CD4-positive, alpha-beta T cell treated with Interleukin-6 for 4 hours (primary cell): ENCODE measurements around the gene KRT76.

Source experiments
- DNase-seq: peaks from one replicate; pipeline ENCODE4 v3.0.0-alpha.2; 2020; ENCODE audit warnings: mixed read lengths

KRT76 gene

GRCh38 chr12:52813203-52813819 lies 36.2 kb upstream of the KRT76 start:
- no peak for DNase-seq

- DNase-seq = no peak
Observed at GRCh38 chr12:52812749-52813148, 35.6 kb upstream of the KRT76 start.

- DNase-seq = no peak
Observed at GRCh38 chr12:52812073-52812400, 34.9 kb upstream of the KRT76 start.

GRCh38 chr12:52811191-52812072 lies 34.3 kb upstream of the KRT76 start:
- no peak for DNase-seq

GRCh38 chr12:52810554-52810953 lies 33.4 kb upstream of the KRT76 start:
- DNase-seq = no peak

GRCh38 chr12:52809166-52809565 lies 32.0 kb upstream of the KRT76 start:
- no peak for DNase-seq

- DNase-seq = no peak
Observed at GRCh38 chr12:52808573-52809160, 31.5 kb upstream of the KRT76 start.

GRCh38 chr12:52807544-52808470 lies 30.7 kb upstream of the KRT76 start:
- no peak for DNase-seq

GRCh38 chr12:52806821-52807543 lies 29.8 kb upstream of the KRT76 start:
- no peak for DNase-seq

- no peak for DNase-seq
Observed at GRCh38 chr12:52806169-52806811, 29.1 kb upstream of the KRT76 start.

GRCh38 chr12:52805739-52806138 lies 28.6 kb upstream of the KRT76 start:
- DNase-seq = no peak

GRCh38 chr12:52805000-52805399 lies 27.9 kb upstream of the KRT76 start:
- no peak for DNase-seq

GRCh38 chr12:52802442-52802841 lies 25.3 kb upstream of the KRT76 start:
- no peak for DNase-seq

GRCh38 chr12:52801773-52802172 lies 24.6 kb upstream of the KRT76 start:
- no peak for DNase-seq

- no peak for DNase-seq
Observed at GRCh38 chr12:52800259-52800917, 23.2 kb upstream of the KRT76 start.

GRCh38 chr12:52799505-52800211 lies 22.5 kb upstream of the KRT76 start:
- DNase-seq = no peak

- DNase-seq = no peak
Observed at GRCh38 chr12:52798671-52799504, 21.7 kb upstream of the KRT76 start.

GRCh38 chr12:52798003-52798670 lies 21.0 kb upstream of the KRT76 start:
- no peak for DNase-seq

- no peak for DNase-seq
Observed at GRCh38 chr12:52797529-52797894, 20.4 kb upstream of the KRT76 start.
